ENCODE measurements around the gene CKS1B.
A peak's percentile ranks its signal among the peaks of the same experiment; 100 is the strongest.
"Not testable (repeated sequence)": the region's sequence is repeated elsewhere in the genome, so short reads cannot be mapped to it uniquely, and the experiment has no call there.

The CKS1B gene

DNA sequence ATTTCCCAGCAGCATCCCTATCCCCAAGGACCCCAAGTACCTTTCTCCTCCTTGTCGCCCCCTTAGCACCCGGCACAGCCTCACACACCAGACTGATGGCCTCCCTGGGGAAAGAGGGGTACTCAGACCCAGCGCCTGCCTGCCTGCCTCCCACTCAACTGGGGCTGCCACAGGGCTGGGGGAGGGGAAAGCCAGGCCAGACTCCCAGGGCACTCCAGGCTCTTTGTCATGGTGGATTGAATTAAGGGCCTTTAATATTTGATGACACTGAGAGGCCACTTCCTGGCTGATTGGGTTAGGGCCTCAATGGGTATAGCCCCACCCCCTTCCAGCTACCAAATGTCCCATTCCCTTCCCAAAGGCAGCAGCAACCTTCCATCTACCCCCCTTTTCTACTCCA lies 5.8 kb upstream of the CKS1B start:
- Mint-ChIP-seq H3K36me3 (ENCODE audit: low read depth) (peaks cover 45% of the 10 kb centered on the region), H3K4me1 (ENCODE audit: low read depth) (peaks cover 31% of the 10 kb centered on the region), H3K27ac (peak overlapping the region; percentile 62), H3K9me3 (no peaks in the 10 kb centered on the region), H3K27me3 (ENCODE audit: low read depth) (no peaks in the 10 kb centered on the region), H3K4me3 (no peak overlapping the region)

- Mint-ChIP-seq H3K27ac (peak overlapping the region; percentile 62), H3K4me1 (ENCODE audit: low read depth) (peaks cover 29% of the 10 kb centered on the region), H3K9me3 (no peaks in the 10 kb centered on the region), H3K27me3 (ENCODE audit: low read depth) (no peaks in the 10 kb centered on the region), H3K36me3 (ENCODE audit: low read depth) (peaks cover 42% of the 10 kb centered on the region), H3K4me3 (no peak overlapping the region)
Observed at GRCh38 chr1:154969246-154969645, 5.2 kb upstream of the CKS1B start.

DNA sequence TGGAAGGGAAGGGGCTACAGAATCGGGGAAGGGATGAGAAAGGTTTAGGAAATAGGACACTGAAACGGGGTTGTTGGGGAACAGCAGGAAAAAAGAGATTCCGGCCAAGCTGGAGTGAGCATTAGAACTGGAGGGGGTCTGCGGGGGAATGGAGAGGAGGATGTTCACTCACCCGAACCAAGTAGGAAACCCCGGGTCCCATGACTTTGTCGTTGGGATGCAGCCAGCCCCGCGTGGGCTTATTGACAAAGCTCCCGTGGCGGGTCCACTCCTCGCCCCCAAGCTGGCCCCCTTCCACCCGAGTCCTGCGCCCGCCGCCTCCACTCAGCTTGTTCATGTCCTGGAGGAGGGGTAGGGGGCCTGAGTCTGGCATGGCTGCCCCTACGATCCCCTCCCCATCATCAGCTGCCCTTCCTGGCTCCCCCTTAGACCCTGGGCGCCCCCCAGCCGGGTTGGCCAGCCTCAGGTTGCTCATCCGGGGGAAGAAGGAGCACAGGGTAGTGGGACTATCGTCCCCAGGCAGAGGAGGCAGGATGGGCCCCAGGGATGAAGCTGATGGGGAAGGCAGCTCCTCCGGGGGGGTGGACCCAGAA lies 4.5 kb upstream of the CKS1B start:
- H3K27me3 Mint-ChIP-seq (ENCODE audit: low read depth): no peaks in the 10 kb centered on the region
- H3K36me3 Mint-ChIP-seq (ENCODE audit: low read depth): peaks cover 42% of the 10 kb centered on the region
- H3K27ac Mint-ChIP-seq: no peak overlapping the region
- H3K9me3 Mint-ChIP-seq: no peaks in the 10 kb centered on the region
- H3K4me1 Mint-ChIP-seq (ENCODE audit: low read depth): peaks cover 29% of the 10 kb centered on the region
- H3K4me3 Mint-ChIP-seq: no peak overlapping the region

DNA sequence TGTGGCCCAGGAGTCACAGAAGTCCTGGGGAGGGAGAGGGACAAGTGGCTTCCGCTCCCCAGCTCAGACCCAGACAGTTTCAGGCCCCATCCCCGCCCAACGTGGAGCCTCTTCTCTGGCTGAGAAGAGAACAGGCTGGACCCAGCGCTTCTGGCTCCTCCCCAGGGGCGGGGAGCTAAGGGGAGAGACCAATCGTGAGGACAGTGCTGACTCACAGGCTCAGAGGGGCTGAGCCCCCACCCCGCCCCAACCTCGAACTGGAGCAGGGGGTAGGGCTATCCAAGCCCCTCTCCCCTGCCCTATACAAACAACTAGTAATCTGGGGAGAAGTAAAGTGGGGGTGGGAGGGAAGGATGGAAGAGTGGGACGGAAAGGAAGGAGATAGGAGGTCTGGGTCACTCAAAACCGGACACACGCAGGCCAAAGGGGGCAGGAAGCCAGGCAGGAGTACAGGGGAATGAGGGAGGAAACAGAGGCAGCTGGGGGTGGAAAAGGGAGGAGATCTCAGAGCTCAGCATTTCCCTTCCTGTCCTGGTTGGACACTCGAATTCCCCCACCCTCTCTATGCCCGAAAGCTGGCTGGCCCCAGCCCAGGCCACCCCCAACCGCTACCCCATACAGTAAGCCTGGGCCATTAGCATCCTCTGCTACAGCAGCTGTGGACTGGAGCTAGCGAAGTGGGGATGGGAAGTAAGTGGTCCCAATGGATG lies 3.7 kb upstream of the CKS1B start, which contains the start of gene SHC1:
TSS of gene SHC1 (minus strand) at position 117 of the 710 bp plus-strand sequence. CDS start 221 bp downstream, outside the sequence.
- H3K36me3 Mint-ChIP-seq (ENCODE audit: low read depth): peaks cover 35% of the 10 kb centered on the region
- no peaks in the 10 kb centered on the region for H3K27me3 Mint-ChIP-seq (ENCODE audit: low read depth)
- peaks cover 29% of the 10 kb centered on the region for H3K4me1 Mint-ChIP-seq (ENCODE audit: low read depth)
- H3K4me3 Mint-ChIP-seq: peak within 1 kb of the TSS; percentile 52
- no peaks in the 10 kb centered on the region for H3K9me3 Mint-ChIP-seq
- H3K27ac Mint-ChIP-seq: peak within 1 kb of the TSS; percentile 78

- Mint-ChIP-seq H3K27ac (peak overlapping the region; percentile 74), H3K36me3 (ENCODE audit: low read depth) (peaks cover 35% of the 10 kb centered on the region), H3K9me3 (no peaks in the 10 kb centered on the region), H3K4me1 (ENCODE audit: low read depth) (peaks cover 29% of the 10 kb centered on the region), H3K27me3 (ENCODE audit: low read depth) (no peaks in the 10 kb centered on the region), H3K4me3 (peak overlapping the region; percentile 52)
Observed at GRCh38 chr1:154971341-154971998, 3.0 kb upstream of the CKS1B start.

DNA sequence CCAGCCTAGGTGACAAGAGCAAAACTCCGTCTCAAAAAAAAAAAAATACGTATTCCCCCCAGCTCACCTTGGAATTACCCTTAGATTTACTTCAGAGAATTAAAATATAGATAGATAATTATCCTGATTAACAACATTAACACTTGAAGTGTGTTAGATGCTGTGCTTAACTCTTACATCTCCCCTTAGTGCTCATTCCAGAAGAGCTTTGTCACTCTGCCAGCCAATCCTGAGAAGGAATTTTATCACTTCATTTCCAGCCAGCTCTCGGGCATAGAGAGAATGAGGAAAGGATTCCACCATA lies 2.3 kb upstream of the CKS1B start:
- no peaks in the 10 kb centered on the region for H3K27me3 Mint-ChIP-seq (ENCODE audit: low read depth)
- no peak overlapping the region for H3K27ac Mint-ChIP-seq
- no peak overlapping the region for H3K4me3 Mint-ChIP-seq
- no peaks in the 10 kb centered on the region for H3K9me3 Mint-ChIP-seq
- peaks cover 30% of the 10 kb centered on the region for H3K36me3 Mint-ChIP-seq (ENCODE audit: low read depth)
- H3K4me1 Mint-ChIP-seq (ENCODE audit: low read depth): peaks cover 29% of the 10 kb centered on the region

- Mint-ChIP-seq H3K9me3 (no peaks in the 10 kb centered on the region), H3K27me3 (ENCODE audit: low read depth) (no peaks in the 10 kb centered on the region), H3K4me3 (no peak overlapping the region), H3K36me3 (ENCODE audit: low read depth) (peaks cover 24% of the 10 kb centered on the region), H3K4me1 (ENCODE audit: low read depth) (peaks cover 33% of the 10 kb centered on the region), H3K27ac (no peak overlapping the region)
Observed at GRCh38 chr1:154972517-154973343, 1.8 kb upstream of the CKS1B start.

GRCh38 chr1:154973344-154974101 lies 958 bp upstream of the CKS1B start:
- H3K9me3 Mint-ChIP-seq: no peaks in the 10 kb centered on the region
- no peak overlapping the region for H3K27ac Mint-ChIP-seq
- H3K27me3 Mint-ChIP-seq (ENCODE audit: low read depth): no peaks in the 10 kb centered on the region
- H3K4me3 Mint-ChIP-seq: no peak overlapping the region
- H3K36me3 Mint-ChIP-seq (ENCODE audit: low read depth): peaks cover 19% of the 10 kb centered on the region
- peaks cover 32% of the 10 kb centered on the region for H3K4me1 Mint-ChIP-seq (ENCODE audit: low read depth)

GRCh38 chr1:154974808-154975408 lies 427 bp downstream of the CKS1B start:
- Mint-ChIP-seq H3K9me3 (no peaks in the 10 kb centered on the region), H3K27me3 (ENCODE audit: low read depth) (no peaks in the 10 kb centered on the region), H3K4me1 (ENCODE audit: low read depth) (peaks cover 28% of the 10 kb centered on the region), H3K27ac (no peak overlapping the region), H3K4me3 (no peak overlapping the region), H3K36me3 (ENCODE audit: low read depth) (peaks cover 18% of the 10 kb centered on the region)

DNA sequence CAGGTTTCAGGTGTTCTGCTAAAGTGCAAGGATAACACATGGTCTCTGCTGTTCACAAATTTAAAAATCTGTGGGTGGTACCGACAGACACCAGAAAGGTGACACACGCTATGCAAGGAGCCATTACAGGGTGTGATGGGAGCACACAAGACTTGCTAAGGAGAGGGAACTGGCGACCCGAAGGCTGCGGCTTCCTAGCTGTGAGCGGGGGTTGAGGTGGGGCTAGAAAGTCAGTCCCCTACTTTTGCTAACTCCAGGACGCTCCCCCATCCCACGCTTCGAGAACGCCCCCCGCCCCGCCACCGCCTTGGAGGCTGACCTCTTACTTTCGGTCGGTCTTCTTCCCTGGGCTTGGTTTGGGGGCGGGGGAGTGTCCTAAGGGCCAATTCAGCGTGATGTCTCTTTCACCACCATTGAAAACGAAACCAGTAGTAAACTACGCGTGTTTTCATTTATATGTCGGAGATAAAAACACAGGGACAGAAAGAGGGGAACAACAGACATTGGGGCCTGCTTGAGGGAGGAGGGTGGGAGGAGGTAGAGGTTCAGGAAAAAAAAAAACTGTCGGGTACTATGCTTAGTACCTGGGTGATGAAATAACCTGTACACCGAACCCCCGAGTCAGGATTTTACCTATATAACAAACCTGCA lies 1.1 kb downstream of the CKS1B start:
- Mint-ChIP-seq H3K4me3 (no peak overlapping the region), H3K9me3 (no peaks in the 10 kb centered on the region), H3K27me3 (ENCODE audit: low read depth) (no peaks in the 10 kb centered on the region), H3K4me1 (ENCODE audit: low read depth) (peaks cover 28% of the 10 kb centered on the region), H3K36me3 (ENCODE audit: low read depth) (peaks cover 18% of the 10 kb centered on the region), H3K27ac (no peak overlapping the region)

DNA sequence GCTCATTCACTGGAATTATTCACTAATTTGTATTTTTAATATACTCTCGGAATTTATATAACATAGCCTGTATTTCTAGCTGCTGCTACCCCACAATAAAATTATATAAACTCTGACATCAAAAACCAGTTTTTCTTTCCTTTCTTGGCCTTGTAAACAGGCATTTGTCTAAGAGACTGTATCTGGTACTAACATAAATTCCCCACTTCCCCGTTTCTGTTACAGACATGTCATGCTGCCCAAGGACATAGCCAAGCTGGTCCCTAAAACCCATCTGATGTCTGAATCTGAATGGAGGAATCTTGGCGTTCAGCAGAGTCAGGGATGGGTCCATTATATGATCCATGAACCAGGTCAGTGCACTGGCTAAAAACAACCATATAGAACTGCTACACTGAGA lies 3.3 kb downstream of the CKS1B start:
- Mint-ChIP-seq H3K4me3 (peak overlapping the region; percentile 29), H3K36me3 (ENCODE audit: low read depth) (peaks cover 12% of the 10 kb centered on the region), H3K27ac (peak overlapping the region; percentile 52), H3K4me1 (ENCODE audit: low read depth) (peaks cover 19% of the 10 kb centered on the region)
- not testable (repeated sequence) for H3K9me3 Mint-ChIP-seq; H3K27me3 Mint-ChIP-seq (ENCODE audit: low read depth)

GRCh38 chr1:154978360-154978759 lies 3.9 kb downstream of the CKS1B start:
- Mint-ChIP-seq H3K4me3 (no peak overlapping the region), H3K27ac (no peak overlapping the region), H3K4me1 (ENCODE audit: low read depth) (peaks cover 16% of the 10 kb centered on the region), H3K9me3 (no peaks in the 10 kb centered on the region), H3K36me3 (ENCODE audit: low read depth) (peaks cover 12% of the 10 kb centered on the region), H3K27me3 (ENCODE audit: low read depth) (no peaks in the 10 kb centered on the region)

GRCh38 chr1:154982341-154982740 lies 7.9 kb downstream of the CKS1B start:
- Mint-ChIP-seq H3K36me3 (ENCODE audit: low read depth) (peaks cover 12% of the 10 kb centered on the region), H3K4me1 (ENCODE audit: low read depth) (peaks cover 22% of the 10 kb centered on the region), H3K27ac (peak overlapping the region; percentile 20), H3K9me3 (no peaks in the 10 kb centered on the region), H3K4me3 (no peak overlapping the region), H3K27me3 (ENCODE audit: low read depth) (no peaks in the 10 kb centered on the region)
